K562 (cell line): ENCODE measurements around the gene H3-3A.

Source experiments
- CHD2 ChIP-seq: IDR thresholded peaks from 2 replicates; pipeline ENCODE4 v1.6.1; 2011; ENCODE audit warnings: low read depth, low read length
- CTCF ChIP-seq, 3 experiments: IDR thresholded peaks in 2 of 3; conservative IDR thresholded peaks in 1 of 3; 2 replicates each; pipeline ENCODE4 v1.5.1; 2011 to 2012; ENCODE audit warnings: low read length in 3 of 3, mild to moderate bottlenecking in 3 of 3, control low read depth in 2 of 3, improper control_type of control experiment in 1 of 3, inconsistent platforms in 1 of 3, low read depth in 1 of 3, mixed read lengths in 1 of 3, moderate library complexity in 1 of 3; ENCODE audit not compliant: insufficient read depth in 2 of 3
- DPF2 ChIP-seq: fragments of 450-650 bp; IDR thresholded peaks from 2 replicates; pipeline ENCODE4 v1.6.1; 2016
- EZH2 ChIP-seq: IDR thresholded peaks from 2 replicates; pipeline ENCODE4 v1.6.1; 2012; ENCODE audit warnings: low read depth, mild to moderate bottlenecking, inconsistent platforms, low read length, borderline replicate concordance
- NRF1 ChIP-seq, 2 experiments: fragments of 450-650 bp; IDR thresholded peaks in 1 of 2; conservative IDR thresholded peaks in 1 of 2; 2 replicates each; pipeline ENCODE4 v1.6.1; 2014; ENCODE audit warnings: mild to moderate bottlenecking in 2 of 2
- RFX5 ChIP-seq: IDR thresholded peaks from 2 replicates; pipeline ENCODE4 v1.6.1; 2011; ENCODE audit warnings: low read depth, mild to moderate bottlenecking, improper control_type of control experiment, low read length
- SP1 ChIP-seq: sonication (generic); formaldehyde crosslinking; IDR thresholded peaks from 2 replicates; pipeline ENCODE4 v1.8.1; 2022; ENCODE audit warnings: mild to moderate bottlenecking, missing genetic modification reagents
- ZBTB26 ChIP-seq: fragments of 450-650 bp; formaldehyde crosslinking; IDR thresholded peaks from 2 replicates; pipeline ENCODE4 v1.4.0; 2022; ENCODE audit warnings: missing genetic modification characterization

GRCh38 chr1:226116673-226117072, 54.2 kb downstream of the H3-3A start:
- TF ChIP-seq CTCF (IDR thresholded peaks at IDR 0.05 in 2 of 3, conservative IDR thresholded peaks at IDR 0.05 in 1 of 3; ENCODE audit: insufficient read depth in 2 of 3, low read depth in 1 of 3, low read length in 3 of 3) (no peak), DPF2 (no peak), EZH2 (no peak), NRF1 (conservative IDR thresholded peaks at IDR 0.05 in 1 of 2, IDR thresholded peaks at IDR 0.05 in 1 of 2) (no peak), RFX5 (no peak), SP1 (no peak), CHD2 (no peak), ZBTB26 (CRISPR knock-in tag) (no peak)
